KOPT-K1 (cell line): Measurements from ENCODE around the gene CFAP221.

Source experiments
- H3K27ac ChIP-seq: fragments of 200-600 bp; sonication (generic); 2 replicates; pipeline ENCODE4 v1.5.1; 2016; ENCODE audit warnings: antibody characterized with exemption, mild to moderate bottlenecking, low read depth, low read length; ENCODE audit not compliant: poor library complexity, severe bottlenecking
- H3K36me3 ChIP-seq: fragments of 200-600 bp; sonication (generic); 2 replicates; pipeline ENCODE4 v1.5.1; 2017; ENCODE audit warnings: antibody characterized with exemption, mild to moderate bottlenecking, low read length, moderate library complexity; ENCODE audit not compliant: insufficient read depth
- H3K9me3 ChIP-seq: fragments of 200-600 bp; sonication (generic); 2 replicates; pipeline ENCODE4 v1.5.1; 2017; ENCODE audit warnings: antibody characterized with exemption, low read length, mild to moderate bottlenecking; ENCODE audit not compliant: insufficient read depth, poor library complexity, severe bottlenecking

CFAP221 gene

GRCh38 chr2:119697290-119698020 lies 153.2 kb downstream of the CFAP221 start:
- Histone ChIP-seq H3K9me3 (no peaks in the 10 kb centered on the region), H3K36me3 (no peaks in the 10 kb centered on the region), H3K27ac (no peak overlapping the region)

GRCh38 chr2:119698246-119698645 lies 154.0 kb downstream of the CFAP221 start:
- H3K27ac ChIP-seq, result no peak overlapping the region
- no peaks in the 10 kb centered on the region for H3K9me3 ChIP-seq
- no peaks in the 10 kb centered on the region for H3K36me3 ChIP-seq

GRCh38 chr2:119699016-119699606 lies 154.9 kb downstream of the CFAP221 start:
- Histone ChIP-seq H3K9me3 (no peaks in the 10 kb centered on the region), H3K36me3 (no peaks in the 10 kb centered on the region), H3K27ac (no peak overlapping the region)

GRCh38 chr2:119700866-119701265 lies 156.6 kb downstream of the CFAP221 start:
- no peak overlapping the region for H3K27ac ChIP-seq
- no peaks in the 10 kb centered on the region for H3K36me3 ChIP-seq
- no peaks in the 10 kb centered on the region for H3K9me3 ChIP-seq

- no peaks in the 10 kb centered on the region for H3K36me3 ChIP-seq
- H3K9me3 ChIP-seq, result no peaks in the 10 kb centered on the region
- H3K27ac ChIP-seq, result no peak overlapping the region
These were observed 157.1 kb downstream of the CFAP221 start for GRCh38 chr2:119701352-119701751.

- no peak overlapping the region for H3K27ac ChIP-seq
- H3K9me3 ChIP-seq, result no peaks in the 10 kb centered on the region
- no peaks in the 10 kb centered on the region for H3K36me3 ChIP-seq
These were observed 158.1 kb downstream of the CFAP221 start for GRCh38 chr2:119702203-119702917.

GRCh38 chr2:119702918-119703401 lies 158.7 kb downstream of the CFAP221 start:
- H3K9me3 ChIP-seq, result no peaks in the 10 kb centered on the region
- H3K36me3 ChIP-seq, result no peaks in the 10 kb centered on the region
- H3K27ac ChIP-seq, result no peak overlapping the region

GRCh38 chr2:119703526-119703925 lies 159.3 kb downstream of the CFAP221 start:
- no peaks in the 10 kb centered on the region for H3K9me3 ChIP-seq
- no peaks in the 10 kb centered on the region for H3K36me3 ChIP-seq
- no peak overlapping the region for H3K27ac ChIP-seq

- H3K9me3 ChIP-seq, result no peaks in the 10 kb centered on the region
- no peak overlapping the region for H3K27ac ChIP-seq
- no peaks in the 10 kb centered on the region for H3K36me3 ChIP-seq
These were observed 160.4 kb downstream of the CFAP221 start for GRCh38 chr2:119704670-119705120.

GRCh38 chr2:119706221-119706620 lies 162.0 kb downstream of the CFAP221 start:
- H3K36me3 ChIP-seq, result no peaks in the 10 kb centered on the region
- H3K27ac ChIP-seq, result no peak overlapping the region
- H3K9me3 ChIP-seq, result no peaks in the 10 kb centered on the region
